ENCODE results near the gene HLCS.

The HLCS gene

DNA sequence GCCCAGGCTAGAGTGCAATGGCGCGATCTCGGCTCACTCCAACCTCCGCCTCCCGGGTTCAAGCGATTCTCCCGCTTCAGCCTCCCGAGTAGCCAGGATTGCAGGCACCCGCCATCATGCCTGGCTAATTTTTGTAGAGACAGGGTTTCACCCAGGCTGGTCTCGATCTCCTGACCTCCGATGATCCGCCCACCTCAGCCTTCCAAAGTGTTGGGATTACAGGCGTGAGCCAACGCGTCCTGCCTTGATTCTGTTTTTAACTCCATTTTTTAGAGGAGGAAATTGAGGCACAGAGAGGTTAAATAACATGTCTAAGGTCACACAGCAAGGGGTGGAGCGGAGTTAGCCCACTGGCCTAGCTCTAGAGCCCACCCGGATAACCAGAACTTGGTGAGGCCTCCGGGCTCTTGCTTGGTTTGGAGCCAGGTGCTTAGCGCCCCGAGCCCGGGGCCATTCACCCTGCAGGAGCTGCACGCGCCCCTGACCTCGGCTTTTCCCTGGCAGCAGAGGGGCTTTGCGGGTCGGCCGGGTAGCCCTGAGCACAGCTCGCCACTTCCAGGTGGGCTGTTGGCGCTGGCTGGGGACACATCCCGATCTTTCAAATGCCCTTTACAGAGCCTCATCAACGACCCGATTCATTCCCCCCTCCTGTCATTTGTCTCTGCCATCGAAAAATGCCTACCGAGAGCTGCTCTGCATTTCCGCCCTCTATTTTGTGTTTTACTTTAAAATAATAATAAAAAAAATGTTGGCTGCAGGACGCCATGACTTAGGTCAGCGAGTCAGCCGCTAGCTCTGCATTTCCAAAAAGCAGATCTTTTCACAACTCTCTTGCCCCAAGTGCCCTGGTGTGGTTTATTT lies 256.4 kb downstream of the HLCS start:
- Histone ChIP-seq H3K4me1 (ENCODE audit: control insufficient read depth in 1 of 2, insufficient read depth in 1 of 2, low read depth in 1 of 2, low read length in 1 of 2) (no peaks in the 10 kb centered on the region), H3K27me3 (peaks cover 100% of the 10 kb centered on the region), H3K27ac (no peak overlapping the region), H3K36me3 (no peaks in the 10 kb centered on the region), H3K4me3 (ENCODE audit: low read depth in 1 of 2, low read length in 1 of 2) (no peak overlapping the region), H3K9me3 (no peaks in the 10 kb centered on the region)
- TF ChIP-seq, protein P1, sequence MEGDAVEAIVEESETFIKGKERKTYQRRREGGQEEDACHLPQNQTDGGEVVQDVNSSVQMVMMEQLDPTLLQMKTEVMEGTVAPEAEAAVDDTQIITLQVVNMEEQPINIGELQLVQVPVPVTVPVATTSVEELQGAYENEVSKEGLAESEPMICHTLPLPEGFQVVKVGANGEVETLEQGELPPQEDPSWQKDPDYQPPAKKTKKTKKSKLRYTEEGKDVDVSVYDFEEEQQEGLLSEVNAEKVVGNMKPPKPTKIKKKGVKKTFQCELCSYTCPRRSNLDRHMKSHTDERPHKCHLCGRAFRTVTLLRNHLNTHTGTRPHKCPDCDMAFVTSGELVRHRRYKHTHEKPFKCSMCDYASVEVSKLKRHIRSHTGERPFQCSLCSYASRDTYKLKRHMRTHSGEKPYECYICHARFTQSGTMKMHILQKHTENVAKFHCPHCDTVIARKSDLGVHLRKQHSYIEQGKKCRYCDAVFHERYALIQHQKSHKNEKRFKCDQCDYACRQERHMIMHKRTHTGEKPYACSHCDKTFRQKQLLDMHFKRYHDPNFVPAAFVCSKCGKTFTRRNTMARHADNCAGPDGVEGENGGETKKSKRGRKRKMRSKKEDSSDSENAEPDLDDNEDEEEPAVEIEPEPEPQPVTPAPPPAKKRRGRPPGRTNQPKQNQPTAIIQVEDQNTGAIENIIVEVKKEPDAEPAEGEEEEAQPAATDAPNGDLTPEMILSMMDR (IDR thresholded peaks at IDR 0.05): no peak

DNA sequence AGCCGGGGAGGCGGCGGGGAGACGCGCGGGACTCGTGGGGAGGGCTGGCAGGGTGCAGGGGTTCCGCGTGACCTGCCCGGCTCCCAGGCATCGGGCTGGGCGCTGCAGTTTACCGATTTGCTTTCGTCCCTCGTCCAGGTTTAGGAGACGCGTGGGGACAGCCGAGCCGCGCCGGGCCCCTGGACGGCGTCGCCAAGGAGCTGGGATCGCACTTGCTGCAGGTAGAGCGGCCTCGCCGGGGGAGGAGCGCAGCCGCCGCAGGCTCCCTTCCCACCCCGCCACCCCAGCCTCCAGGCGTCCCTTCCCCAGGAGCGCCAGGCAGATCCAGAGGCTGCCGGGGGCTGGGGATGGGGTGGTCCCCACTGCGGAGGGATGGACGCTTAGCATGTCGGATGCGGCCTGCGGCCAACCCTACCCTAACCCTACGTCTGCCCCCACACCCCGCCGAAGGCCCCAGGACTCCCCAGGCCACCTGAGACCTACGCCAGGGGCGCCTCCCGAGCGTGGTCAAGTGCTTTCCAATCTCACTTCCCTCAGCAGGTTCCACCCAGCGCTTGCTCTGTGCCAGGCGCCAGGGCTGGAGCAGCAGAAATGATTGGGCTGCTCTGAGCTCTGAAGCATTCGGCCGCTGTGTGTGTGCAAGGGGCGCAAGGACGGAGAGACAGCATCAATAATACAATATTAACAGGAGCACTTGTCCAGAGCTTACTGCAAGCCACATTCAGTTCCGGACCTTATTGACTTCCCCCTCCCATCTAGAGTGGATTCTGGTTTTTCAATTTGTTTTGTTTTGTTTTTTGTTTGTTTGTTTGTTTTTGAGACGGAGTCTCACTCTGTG lies 257.2 kb downstream of the HLCS start:
- Histone ChIP-seq H3K4me1 (ENCODE audit: control insufficient read depth in 1 of 2, insufficient read depth in 1 of 2, low read depth in 1 of 2, low read length in 1 of 2) (no peaks in the 10 kb centered on the region), H3K9me3 (no peaks in the 10 kb centered on the region), H3K4me3 (ENCODE audit: low read depth in 1 of 2, low read length in 1 of 2) (no peak overlapping the region), H3K27ac (no peak overlapping the region), H3K27me3 (peaks cover 100% of the 10 kb centered on the region), H3K36me3 (no peaks in the 10 kb centered on the region)
- TF ChIP-seq, protein P1 (IDR thresholded peaks at IDR 0.05): no peak

DNA sequence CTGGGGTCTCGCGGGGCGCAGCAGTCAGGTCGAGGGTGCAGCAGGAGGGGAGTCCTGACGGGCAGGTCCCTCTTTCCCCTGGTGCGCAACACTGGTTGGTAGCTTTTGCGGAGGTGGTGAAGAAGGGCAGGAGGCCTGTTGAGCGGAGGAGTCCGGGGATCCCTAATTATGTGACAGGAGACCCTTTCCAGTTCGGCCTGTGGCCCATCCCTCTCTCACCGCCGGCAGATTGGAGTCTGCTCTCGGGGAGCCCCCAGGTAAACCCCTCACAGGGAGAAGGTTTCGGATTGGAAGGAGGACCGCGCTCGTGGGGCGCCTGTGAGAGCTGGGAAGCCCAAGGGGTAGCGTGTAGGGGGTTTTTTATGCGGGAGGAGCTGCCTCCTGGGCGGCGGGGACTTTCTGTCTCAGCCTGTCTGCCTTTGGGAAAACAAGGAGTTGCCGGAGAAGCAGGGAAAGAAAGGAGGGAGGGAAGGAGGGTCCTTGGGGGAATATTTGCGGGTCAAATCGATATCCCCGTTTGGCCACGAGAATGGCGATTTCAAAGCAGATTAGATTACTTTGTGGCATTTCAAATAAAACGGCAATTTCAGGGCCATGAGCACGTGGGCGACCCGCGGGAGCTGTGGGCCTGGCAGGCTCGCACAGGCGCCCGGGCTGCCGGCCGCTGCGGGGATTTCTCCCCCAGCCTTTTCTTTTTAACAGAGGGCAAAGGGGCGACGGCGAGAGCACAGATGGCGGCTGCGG lies 258.0 kb downstream of the HLCS start:
- Histone ChIP-seq H3K36me3 (no peaks in the 10 kb centered on the region), H3K4me3 (ENCODE audit: low read depth in 1 of 2, low read length in 1 of 2) (no peak overlapping the region), H3K4me1 (ENCODE audit: control insufficient read depth in 1 of 2, insufficient read depth in 1 of 2, low read depth in 1 of 2, low read length in 1 of 2) (no peaks in the 10 kb centered on the region), H3K27me3 (peaks cover 100% of the 10 kb centered on the region), H3K27ac (no peak overlapping the region), H3K9me3 (no peaks in the 10 kb centered on the region)
- TF ChIP-seq, protein P1 (IDR thresholded peaks at IDR 0.05): no peak

DNA sequence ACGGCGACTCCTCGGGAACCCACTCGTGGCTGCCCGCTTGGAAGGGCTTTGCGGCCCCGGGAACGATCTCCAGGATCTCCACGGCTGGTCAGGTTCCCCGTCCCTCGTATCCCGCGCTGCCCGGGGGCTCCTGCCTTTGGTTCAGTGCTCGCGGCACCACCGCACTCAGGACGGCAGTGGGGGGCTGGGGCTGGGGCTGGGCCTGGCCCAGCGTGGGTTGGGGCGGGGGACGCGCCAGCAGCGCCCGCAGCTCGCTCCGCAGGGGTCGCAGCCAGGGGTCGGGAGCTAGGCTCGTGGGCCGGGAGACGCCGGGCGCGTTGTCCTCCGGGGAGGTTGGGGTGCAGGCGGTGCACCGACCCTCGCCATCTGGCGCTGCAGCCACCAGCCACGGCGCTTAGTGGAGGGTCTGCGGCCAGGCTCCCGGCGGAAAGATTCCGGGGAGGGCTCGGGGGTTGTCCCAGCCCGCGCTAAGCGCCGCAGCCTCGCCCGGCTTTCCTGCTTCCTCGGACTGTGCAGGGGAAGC lies 258.6 kb downstream of the HLCS start:
- no peak overlapping the region for H3K27ac ChIP-seq
- H3K36me3 ChIP-seq: no peaks in the 10 kb centered on the region
- H3K4me1 ChIP-seq (ENCODE audit: control insufficient read depth in 1 of 2, insufficient read depth in 1 of 2, low read depth in 1 of 2, low read length in 1 of 2): no peaks in the 10 kb centered on the region
- no peak overlapping the region for H3K4me3 ChIP-seq (ENCODE audit: low read depth in 1 of 2, low read length in 1 of 2)
- H3K27me3 ChIP-seq: peaks cover 100% of the 10 kb centered on the region
- no peaks in the 10 kb centered on the region for H3K9me3 ChIP-seq
- TF ChIP-seq, protein P1 (IDR thresholded peaks at IDR 0.05): no peak
